GM21576 (cell line): Measurements from ENCODE around the gene SND1.

Experiments used
- ATAC-seq: cut with Tn5 transposase; IDR thresholded peaks from one replicate; pipeline ENCODE4 v1.9.1; 2021; ENCODE audit warnings: mild to moderate bottlenecking, moderate library complexity; ENCODE audit not compliant: unreplicated experiment

Gene SND1

GRCh38 chr7:127858091-127858914, 206.3 kb downstream of the SND1 start:
- ATAC-seq, result no peak

GRCh38 chr7:127858915-127859189, 206.9 kb downstream of the SND1 start:
- ATAC-seq, result no peak

GRCh38 chr7:127859330-127859729, 207.3 kb downstream of the SND1 start:
- no peak for ATAC-seq

- no peak for ATAC-seq
Measured at GRCh38 chr7:127862525-127862924, 210.5 kb downstream of the SND1 start.

- no peak for ATAC-seq
Measured at GRCh38 chr7:127863082-127863481, 211.1 kb downstream of the SND1 start.

GRCh38 chr7:127865466-127865865, 213.5 kb downstream of the SND1 start:
- ATAC-seq, result no peak

- peak; percentile 73 for ATAC-seq
Measured at GRCh38 chr7:127870231-127870907, 218.4 kb downstream of the SND1 start.

- no peak for ATAC-seq
Measured at GRCh38 chr7:127871226-127871625, 219.2 kb downstream of the SND1 start.

- peak; percentile 87 for ATAC-seq
Measured at GRCh38 chr7:127872122-127872521, 220.1 kb downstream of the SND1 start.

GRCh38 chr7:127873151-127873550, 221.2 kb downstream of the SND1 start:
- ATAC-seq, result no peak

GRCh38 chr7:127873715-127874636, 222.0 kb downstream of the SND1 start:
- ATAC-seq, result no peak

- ATAC-seq, result no peak
Measured at GRCh38 chr7:127874951-127875608, 223.1 kb downstream of the SND1 start.

- ATAC-seq, result no peak
Measured at GRCh38 chr7:127876393-127876792, 224.4 kb downstream of the SND1 start.

GRCh38 chr7:127877951-127878350, 226.0 kb downstream of the SND1 start:
- no peak for ATAC-seq

GRCh38 chr7:127878791-127879190, 226.8 kb downstream of the SND1 start:
- ATAC-seq, result no peak

GRCh38 chr7:127879436-127879835, 227.4 kb downstream of the SND1 start:
- no peak for ATAC-seq

GRCh38 chr7:127879942-127880341, 227.9 kb downstream of the SND1 start:
- ATAC-seq, result no peak

GRCh38 chr7:127880454-127880853, 228.5 kb downstream of the SND1 start:
- no peak for ATAC-seq

- no peak for ATAC-seq
Measured at GRCh38 chr7:127881564-127881963, 229.6 kb downstream of the SND1 start.

GRCh38 chr7:127882313-127882920, 230.4 kb downstream of the SND1 start:
- ATAC-seq, result no peak
